T-cell (primary cell): ENCODE measurements around the gene ATP8B3. TPM values are rescaled to one million over a fixed set of nuclear protein-coding genes. Genes with fewer than 3 reads are reported as not detected.

Source experiments
- ATAC-seq, 4 experiments: fragments of 200-7000 bp in 3 of 4; fragments of 150-1000 bp in 1 of 4; cut with Tn5 transposase; replicated peaks in 1 of 4; 1 replicate in 3 of 4; 2 replicates in 1 of 4; pipeline ENCODE4 v1.10.0; 2021; ENCODE audit warnings: moderate library complexity in 3 of 4, mild to moderate bottlenecking in 2 of 4, moderate number of reproducible peaks in 1 of 4
- CTCF ChIA-PET, 2 donors: fragments of 300-600 bp; sonication (Branson Sonifier 250); formaldehyde crosslinking; loops; one replicate each; lab custom pipeline; 2022; ENCODE audit warnings: antibody characterized with exemption in 2 of 2; lab: Charles Lee
- POLR2A ChIA-PET, 2 donors: fragments of 300-600 bp; sonication (Branson Sonifier 250); formaldehyde crosslinking; loops; one replicate each; lab custom pipeline; 2022; ENCODE audit warnings: antibody characterized with exemption in 2 of 2; lab: Charles Lee
- DNase-seq, 35 experiments: peaks; one replicate each; pipeline versions ENCODE4 v3.0.0 to v3.0.0-alpha.2; 2013 to 2023
- H3K27ac ChIP-seq: one replicate; pipeline ENCODE4 v1.5.1; 2013; ENCODE audit warnings: low read length
- H3K27me3 ChIP-seq, 2 experiments: replicated peaks in 1 of 2; 1 replicate in 1 of 2; 2 replicates in 1 of 2; pipeline versions ENCODE4 v1.6.1 to v1.7.0; 2013; ENCODE audit warnings: low read length in 1 of 2, mixed read lengths in 1 of 2; ENCODE audit not compliant: control insufficient read depth in 2 of 2, insufficient read depth in 2 of 2; ENCODE audit errors: extremely low read depth in 1 of 2
- H3K36me3 ChIP-seq, 2 donors: 1 replicate in 1 of 2; 2 replicates in 1 of 2; pipeline versions ENCODE4 v1.6.1 to v1.7.0; 2013; ENCODE audit warnings: low read length in 1 of 2; ENCODE audit not compliant: control insufficient read depth in 2 of 2, insufficient read depth in 1 of 2; ENCODE audit errors: extremely low read depth in 1 of 2
- H3K4me1 ChIP-seq, 2 experiments: 1 replicate in 1 of 2; 2 replicates in 1 of 2; pipeline versions ENCODE4 v1.6.1 to v1.7.0; 2013; ENCODE audit warnings: low read length in 2 of 2, mixed read lengths in 1 of 2; ENCODE audit not compliant: insufficient read depth in 2 of 2, control insufficient read depth in 1 of 2; ENCODE audit errors: extremely low read depth in 1 of 2
- H3K4me3 ChIP-seq, 2 donors: 1 replicate in 1 of 2; 2 replicates in 1 of 2; pipeline versions ENCODE4 v1.5.1 to v1.7.0; 2013; ENCODE audit warnings: mild to moderate bottlenecking in 2 of 2, low read length in 1 of 2, moderate library complexity in 1 of 2; ENCODE audit not compliant: control insufficient read depth in 1 of 2; ENCODE audit errors: extremely low read depth in 1 of 2
- H3K9me3 ChIP-seq: 2 replicates; pipeline ENCODE4 v1.7.0; 2013
- H3K27ac Mint-ChIP-seq, 2 donors: one replicate each; pipeline ENCODE4 v1.8.0; 2020 to 2021; ENCODE audit warnings: mild to moderate bottlenecking in 2 of 2, mixed read lengths in 2 of 2
- H3K27me3 Mint-ChIP-seq, 2 donors: one replicate each; pipeline ENCODE4 v1.8.0; 2021 to 2022; ENCODE audit warnings: mixed read lengths in 2 of 2
- H3K36me3 Mint-ChIP-seq: one replicate; pipeline ENCODE4 v1.8.0; 2021; ENCODE audit warnings: mixed read lengths
- H3K4me1 Mint-ChIP-seq, 3 donors: one replicate each; pipeline ENCODE4 v1.8.0; 2020 to 2022; ENCODE audit warnings: mixed read lengths in 3 of 3, mild to moderate bottlenecking in 1 of 3
- H3K4me3 Mint-ChIP-seq, 3 donors: one replicate each; pipeline ENCODE4 v1.8.0; 2020 to 2022; ENCODE audit warnings: mild to moderate bottlenecking in 3 of 3, mixed read lengths in 3 of 3, moderate library complexity in 3 of 3
- H3K9me3 Mint-ChIP-seq, 3 donors: one replicate each; pipeline ENCODE4 v1.8.0; 2020 to 2022; ENCODE audit warnings: mixed read lengths in 3 of 3
- WGBS: methylation state at CpG from one replicate; pipeline ENCODE4 v1.1.5; 2013; ENCODE audit warnings: missing lambda C conversion rate; ENCODE audit not compliant: insufficient coverage; 5-methylcytosine and 5-hydroxymethylcytosine counted together
- total RNA-seq, 35 experiments: library from RNA in 6 of 35; stranded (reverse) in 6 of 35; fragments of 120-200 nt in 1 of 35; gene quantifications; one replicate each; pipeline versions ENCODE4 v1.2.1 to v1.2.4 and lab custom pipeline; 2013 to 2026

The ATP8B3 gene
- 1 to 10 TPM; 3.5 to 5.7 (median 4.0) TPM for total RNA-seq
- total RNA-seq (2013) = 2.7 TPM
- total RNA-seq (lab: John Stamatoyannopoulos, UW) = 0.37 to 4.5 (median 1.7) reads per million in 29 experiments

GRCh38 chr19:1811942-1812425, at the start of gene ATP8B3:
ATP8B3 (minus strand) TSS chr19:1812276; CDS start chr19:1811736, 540 bp downstream.
- H3K9me3 Mint-ChIP-seq = no peaks in the 10 kb centered on the region
- Histone ChIP-seq H3K9me3 (no peaks in the 10 kb centered on the region), H3K4me1 (peaks cover 0 to 26% of the 10 kb centered on the region in 2 experiments), H3K27ac (peak within 1 kb of the TSS; percentile 34), H3K36me3 (peaks cover 8 to 12% of the 10 kb centered on the region in 2 donors), H3K4me3 (peak within 1 kb of the TSS; percentile 65 to 78), H3K27me3 (no peaks in the 10 kb centered on the region)
- ATAC-seq = peak in 3 of 4 experiments; percentile 24 to 79 (median 78)
- DNase-seq = peak in 5 of 35 experiments; percentile 16 to 75 (median 67)
- ChIA-PET POLR2A (no interaction called here), CTCF (interaction anchor here in 1 of 2 donors (0.6 kb wide), 1 partner anchor 265 kb away, joined by 4 read pairs; no protein-coding TSS in a partner anchor)
- peak within 1 kb of the TSS; percentile 89 to 91 (median 89) for H3K4me3 Mint-ChIP-seq
- peak within 1 kb of the TSS; percentile 85 to 91 for H3K27ac Mint-ChIP-seq
- peaks cover 4% of the 10 kb centered on the region for H3K36me3 Mint-ChIP-seq
- under 1% methylated on average over 28 of the region's 48 CpGs for WGBS
- peaks cover 11 to 13% (median 12%) of the 10 kb centered on the region in 3 donors for H3K4me1 Mint-ChIP-seq
- H3K27me3 Mint-ChIP-seq = no peaks in the 10 kb centered on the region

DNA sequence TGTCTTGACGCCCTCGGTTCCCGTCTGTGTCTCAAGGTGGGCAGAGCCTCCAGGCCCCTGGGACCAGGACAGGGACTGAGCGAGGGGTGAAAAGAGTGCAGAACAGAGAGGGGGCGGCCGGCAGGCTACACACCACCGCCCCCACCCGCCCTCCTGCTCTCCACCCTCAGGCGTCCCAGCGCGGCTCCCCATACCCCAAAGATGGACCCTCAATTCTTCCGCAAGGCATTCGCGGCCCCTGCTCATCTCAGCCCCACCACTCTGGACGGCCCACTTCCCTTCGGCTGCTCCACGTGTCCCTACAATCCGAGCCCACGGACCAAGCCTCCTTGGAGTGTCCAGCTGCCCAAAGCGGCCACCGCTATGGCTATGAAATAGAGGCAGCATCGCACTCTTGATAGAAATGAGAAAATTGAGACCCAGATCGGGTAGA, 49.5 kb upstream of the ATP8B3 start:
- 50% methylated on average over 10 of the region's 23 CpGs for WGBS
- POLR2A ChIA-PET = no interaction called here
- Mint-ChIP-seq H3K9me3 (no peaks in the 10 kb centered on the region), H3K4me1 (peaks cover 39 to 48% (median 43%) of the 10 kb centered on the region in 3 donors), H3K36me3 (no peaks in the 10 kb centered on the region), H3K4me3 (peak overlapping the region; percentile 93 to 98 (median 93)), H3K27me3 (no peaks in the 10 kb centered on the region), H3K27ac (peak overlapping the region; percentile 84 to 92)
- peak overlapping the region; percentile 68 for H3K27ac ChIP-seq
- no peaks in the 10 kb centered on the region for H3K36me3 ChIP-seq
- CTCF ChIA-PET = interaction anchor here in 1 of 2 donors (0.7 kb wide), 1 partner anchor 186 kb away, joined by 3 read pairs; no protein-coding TSS in a partner anchor
- ATAC-seq (no peak), DNase-seq (peak in 1 of 35 experiments; percentile 20)
- H3K4me1 ChIP-seq = peaks cover 36 to 71% of the 10 kb centered on the region in 2 experiments
- H3K9me3 ChIP-seq = no peaks in the 10 kb centered on the region
- H3K4me3 ChIP-seq = peak overlapping the region; percentile 80
- no peaks in the 10 kb centered on the region for H3K27me3 ChIP-seq

DNA sequence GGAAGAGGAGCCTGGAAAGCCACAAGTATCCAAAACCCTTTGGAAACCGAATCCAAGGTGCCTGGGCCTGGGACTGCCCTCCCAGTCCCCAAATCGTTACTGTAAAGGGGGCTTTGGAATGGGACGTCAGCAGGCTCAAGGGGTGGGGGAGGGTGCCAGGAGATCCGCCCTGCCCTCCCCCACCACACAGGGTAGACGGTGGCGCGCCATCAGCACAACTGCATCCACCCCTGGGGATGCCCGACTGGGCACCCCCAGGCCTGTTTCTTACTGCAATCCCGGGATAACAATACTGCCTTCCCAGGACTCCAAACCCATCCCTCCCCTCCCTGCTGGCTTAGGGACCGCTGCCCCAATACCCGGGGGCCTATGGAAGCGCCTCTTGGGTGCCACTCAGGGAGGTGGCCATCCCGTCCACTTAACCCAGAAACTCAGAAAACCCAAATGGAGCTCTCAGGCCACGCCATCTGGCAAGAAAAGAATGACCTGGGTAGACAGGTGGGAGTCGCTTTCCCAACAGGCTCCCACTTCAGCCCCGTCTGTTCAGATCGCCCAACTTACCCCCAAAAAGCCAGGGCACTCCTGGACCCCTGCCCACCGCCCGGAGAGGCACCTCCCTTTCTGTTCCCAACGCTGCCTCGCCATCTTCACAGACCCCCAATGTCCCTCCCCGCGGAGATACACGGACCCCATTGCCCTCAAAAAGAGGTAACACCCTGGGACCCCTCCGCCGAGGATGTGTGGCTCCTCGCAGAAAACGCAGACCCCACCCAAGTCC, 48.9 kb upstream of the ATP8B3 start:
- H3K27me3 Mint-ChIP-seq = no peaks in the 10 kb centered on the region
- WGBS = 76% methylated on average over 16 of the region's 28 CpGs
- DNase-seq (no peak), ATAC-seq (no peak)
- Histone ChIP-seq H3K36me3 (no peaks in the 10 kb centered on the region), H3K27me3 (no peaks in the 10 kb centered on the region), H3K4me1 (peaks cover 42 to 77% of the 10 kb centered on the region in 2 experiments), H3K9me3 (no peaks in the 10 kb centered on the region), H3K27ac (peak overlapping the region; percentile 68), H3K4me3 (peak overlapping the region in 1 of 2 donors; percentile 80)
- no peaks in the 10 kb centered on the region for H3K9me3 Mint-ChIP-seq
- ChIA-PET POLR2A (no interaction called here), CTCF (interaction anchor here in 1 of 2 donors (0.7 kb wide), 1 partner anchor 187 kb away, joined by 3 read pairs; no protein-coding TSS in a partner anchor)
- H3K27ac Mint-ChIP-seq = peak overlapping the region; percentile 84 to 92
- peaks cover 39 to 52% (median 46%) of the 10 kb centered on the region in 3 donors for H3K4me1 Mint-ChIP-seq
- H3K36me3 Mint-ChIP-seq = no peaks in the 10 kb centered on the region
- peak overlapping the region; percentile 93 to 98 (median 93) for H3K4me3 Mint-ChIP-seq

DNA sequence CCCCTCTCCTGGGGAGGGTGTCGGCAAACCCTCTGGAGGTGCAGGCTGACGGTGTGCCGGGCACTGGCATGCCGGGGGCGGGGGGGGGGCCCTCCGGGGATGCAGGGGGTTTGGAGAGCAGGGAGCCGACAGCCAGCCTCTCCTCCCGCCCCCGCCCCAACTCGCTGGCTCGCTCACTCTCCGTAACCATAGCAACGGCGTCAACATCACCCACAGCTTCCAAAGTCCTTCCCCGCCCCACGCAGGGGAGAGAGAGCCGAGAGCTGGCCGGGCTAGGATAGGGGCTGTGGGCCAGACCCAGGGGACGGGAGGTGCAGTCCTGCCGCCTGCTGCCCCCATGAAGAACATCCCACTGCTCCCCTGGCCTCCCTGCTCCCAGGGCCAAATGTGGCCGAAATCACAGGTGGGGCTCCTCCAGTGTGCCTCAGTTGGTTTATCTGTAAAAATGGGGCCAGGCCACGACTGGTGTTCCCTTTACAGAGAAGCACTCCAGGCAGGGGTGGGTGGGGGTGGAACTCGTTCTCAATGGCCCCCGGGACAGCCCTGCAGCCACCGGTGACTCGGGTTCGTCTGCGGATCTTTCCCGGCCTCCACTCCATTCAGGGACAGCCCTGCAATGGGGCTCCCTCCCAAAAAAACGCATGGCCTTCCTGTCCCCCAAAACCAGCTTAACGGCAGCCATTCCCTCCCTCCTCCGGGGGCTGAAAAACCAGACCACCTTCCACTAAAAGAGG, 48.1 kb upstream of the ATP8B3 start:
- Mint-ChIP-seq H3K4me1 (peaks cover 45 to 52% (median 49%) of the 10 kb centered on the region in 3 donors), H3K27me3 (no peaks in the 10 kb centered on the region), H3K4me3 (peak overlapping the region in 2 of 3 donors; percentile 93 to 98), H3K27ac (peak overlapping the region; percentile 46 to 48), H3K9me3 (no peaks in the 10 kb centered on the region), H3K36me3 (no peaks in the 10 kb centered on the region)
- ChIA-PET POLR2A (interaction anchor here in 1 of 2 donors (0.7 kb wide), 1 partner anchor 9 kb away, joined by 13 read pairs; no protein-coding TSS in a partner anchor), CTCF (no interaction called here)
- WGBS = 80% methylated on average over 2 of the region's 32 CpGs
- Histone ChIP-seq H3K4me3 (no peak overlapping the region), H3K9me3 (no peaks in the 10 kb centered on the region), H3K36me3 (no peaks in the 10 kb centered on the region), H3K27me3 (no peaks in the 10 kb centered on the region), H3K27ac (peak overlapping the region; percentile 55), H3K4me1 (peaks cover 47 to 80% of the 10 kb centered on the region in 2 experiments)
- DNase-seq (peak in 31 of 35 experiments; percentile 43 to 84 (median 60)), ATAC-seq (no peak)

DNA sequence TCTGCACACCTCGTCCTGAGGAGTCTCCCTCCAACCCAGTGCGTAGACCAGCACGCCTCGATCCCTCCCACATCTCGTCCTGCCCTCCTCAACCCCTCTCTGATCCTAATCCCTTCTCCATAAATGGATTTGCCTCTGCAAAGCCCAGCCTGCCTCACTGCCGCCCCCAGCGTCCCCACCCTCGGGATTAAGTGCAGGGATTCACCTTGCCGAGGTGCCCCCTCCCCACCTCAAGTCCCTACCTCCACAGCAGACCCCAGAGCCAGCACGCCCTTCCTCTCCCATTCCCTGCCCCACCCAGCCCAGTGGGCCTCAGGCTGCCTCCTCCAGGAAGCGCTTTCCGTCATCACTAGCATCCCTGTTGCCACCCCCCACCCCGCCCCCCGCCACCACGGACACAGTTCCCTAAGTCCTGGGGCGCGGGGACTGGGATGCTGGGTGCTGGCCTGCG, 47.3 kb upstream of the ATP8B3 start:
- peak overlapping the region; percentile 78 to 85 for H3K27ac Mint-ChIP-seq
- H3K4me3 Mint-ChIP-seq = peak overlapping the region in 2 of 3 donors; percentile 21 to 98
- Histone ChIP-seq H3K27me3 (no peaks in the 10 kb centered on the region), H3K36me3 (no peaks in the 10 kb centered on the region), H3K27ac (peak overlapping the region; percentile 55), H3K4me1 (peaks cover 55 to 81% of the 10 kb centered on the region in 2 experiments), H3K4me3 (no peak overlapping the region), H3K9me3 (no peaks in the 10 kb centered on the region)
- no peaks in the 10 kb centered on the region for H3K27me3 Mint-ChIP-seq
- DNase-seq (no peak), ATAC-seq (no peak)
- POLR2A ChIA-PET = no interaction called here
- H3K36me3 Mint-ChIP-seq = no peaks in the 10 kb centered on the region
- no peaks in the 10 kb centered on the region for H3K9me3 Mint-ChIP-seq
- CTCF ChIA-PET = no interaction called here
- H3K4me1 Mint-ChIP-seq = peaks cover 49 to 60% (median 57%) of the 10 kb centered on the region in 3 donors
- 75% methylated on average over 11 of the region's 18 CpGs for WGBS
